WTC11 (cell line): ENCODE measurements around the gene ALAD. TPM values are rescaled to one million over a fixed set of nuclear protein-coding genes. Genes with fewer than 3 reads are reported as not detected.

ENCODE experiments used
- ATAC-seq: fragments of 200-7000 bp; cut with Tn5 transposase; 2 replicates; pipeline ENCODE4 v1.10.0; 2021; ENCODE audit warnings: mild to moderate bottlenecking, moderate library complexity
- CTCF ChIA-PET: fragments of 300-600 bp; sonication (Branson Sonifier 250); formaldehyde crosslinking; loops from one replicate; lab custom pipeline; 2021; ENCODE audit warnings: antibody characterized with exemption; lab: Charles Lee
- POLR2A ChIA-PET: fragments of 350-600 bp; sonication (Branson Sonifier 250); formaldehyde crosslinking; loops from one replicate; lab custom pipeline; 2021; ENCODE audit warnings: antibody characterized with exemption; lab: Charles Lee
- DNase-seq: peaks from one replicate; pipeline ENCODE4 v3.0.0; 2021; ENCODE audit warnings: low spot score
- H3K27ac Mint-ChIP-seq: 2 replicates; pipeline ENCODE4 v1.8.0; 2021; ENCODE audit warnings: mixed read lengths
- H3K27me3 Mint-ChIP-seq: 2 replicates; pipeline ENCODE4 v1.8.0; 2021; ENCODE audit warnings: low read depth, mild to moderate bottlenecking, moderate library complexity, mixed read lengths
- H3K36me3 Mint-ChIP-seq: 2 replicates; pipeline ENCODE4 v1.8.0; 2021; ENCODE audit warnings: mixed read lengths
- H3K4me1 Mint-ChIP-seq: 2 replicates; pipeline ENCODE4 v1.8.0; 2022; ENCODE audit warnings: mixed read lengths
- H3K4me3 Mint-ChIP-seq: 2 replicates; pipeline ENCODE4 v1.8.0; 2021; ENCODE audit warnings: mild to moderate bottlenecking, moderate library complexity, mixed read lengths
- H3K9me3 Mint-ChIP-seq: 2 replicates; pipeline ENCODE4 v1.8.0; 2021; ENCODE audit warnings: mixed read lengths
- ATF1 ChIP-seq: sonication (generic); formaldehyde crosslinking; IDR thresholded peaks from 2 replicates; pipeline ENCODE4 v1.8.1; 2023; ENCODE audit warnings: mild to moderate bottlenecking, moderate library complexity, missing genetic modification reagents
- CBFB ChIP-seq: sonication (generic); formaldehyde crosslinking; IDR thresholded peaks from 2 replicates; pipeline ENCODE4 v1.8.1; 2022; ENCODE audit warnings: mild to moderate bottlenecking, low read depth, missing genetic modification reagents
- CTCF ChIP-seq: fragments of 200-600 bp; IDR thresholded peaks from 2 replicates; pipeline ENCODE4 v1.8.0; 2022; ENCODE audit warnings: antibody characterized with exemption
- E2F4 ChIP-seq: sonication (generic); formaldehyde crosslinking; IDR thresholded peaks from 2 replicates; pipeline ENCODE4 v1.8.1; 2022; ENCODE audit warnings: low read depth, mild to moderate bottlenecking, moderate library complexity, missing genetic modification reagents, borderline replicate concordance
- E2F5 ChIP-seq: sonication (generic); formaldehyde crosslinking; IDR thresholded peaks from 2 replicates; pipeline ENCODE4 v1.8.1; 2022; ENCODE audit warnings: mild to moderate bottlenecking, moderate library complexity, missing genetic modification reagents
- FOXP1 ChIP-seq: sonication (generic); formaldehyde crosslinking; IDR thresholded peaks from 2 replicates; pipeline ENCODE4 v1.8.0; 2022; ENCODE audit warnings: missing genetic modification reagents, mild to moderate bottlenecking, moderate library complexity, borderline replicate concordance
- GABPB1 ChIP-seq: sonication (generic); formaldehyde crosslinking; IDR thresholded peaks from 2 replicates; pipeline ENCODE4 v1.8.1; 2023; ENCODE audit warnings: mild to moderate bottlenecking, missing genetic modification reagents
- HMGA2 ChIP-seq: fragments of 250-450 bp; sonication (Bioruptor Pico); IDR thresholded peaks from 2 replicates; pipeline ENCODE4 v1.4.0; 2021; ENCODE audit warnings: mild to moderate bottlenecking, moderate library complexity
- HMGXB4 ChIP-seq: sonication (generic); formaldehyde crosslinking; IDR thresholded peaks from 2 replicates; pipeline ENCODE4 v1.8.1; 2023; ENCODE audit warnings: mild to moderate bottlenecking, moderate library complexity, missing genetic modification reagents
- IRF2 ChIP-seq: sonication (generic); formaldehyde crosslinking; IDR thresholded peaks from 2 replicates; pipeline ENCODE4 v1.8.0; 2022; ENCODE audit warnings: low read depth, missing genetic modification reagents, borderline replicate concordance
- NFE2L1 ChIP-seq: sonication (generic); formaldehyde crosslinking; IDR thresholded peaks from 2 replicates; pipeline ENCODE4 v1.8.1; 2023; ENCODE audit warnings: missing genetic modification reagents
- NFYB ChIP-seq: sonication (generic); formaldehyde crosslinking; conservative IDR thresholded peaks from 2 replicates; pipeline ENCODE4 v1.8.0; 2022; ENCODE audit warnings: low read depth, missing genetic modification reagents
- NR3C1 ChIP-seq: sonication (generic); formaldehyde crosslinking; conservative IDR thresholded peaks from 2 replicates; pipeline ENCODE4 v1.8.1; 2023; ENCODE audit warnings: low read depth, mild to moderate bottlenecking, missing genetic modification reagents
- SMAD4 ChIP-seq: sonication (generic); formaldehyde crosslinking; IDR thresholded peaks from 2 replicates; pipeline ENCODE4 v1.8.0; 2022; ENCODE audit warnings: mild to moderate bottlenecking, missing genetic modification reagents
- TCF7 ChIP-seq: sonication (generic); formaldehyde crosslinking; IDR thresholded peaks from 2 replicates; pipeline ENCODE4 v1.8.0; 2022; ENCODE audit warnings: mild to moderate bottlenecking, low read depth, missing genetic modification reagents, moderate library complexity
- ZNF512 ChIP-seq: sonication (generic); formaldehyde crosslinking; IDR thresholded peaks from 2 replicates; pipeline ENCODE4 v1.8.1; 2022; ENCODE audit warnings: missing genetic modification reagents, borderline replicate concordance
- total RNA-seq: library from RNA; stranded (reverse); gene quantifications from 3 replicates; pipeline ENCODE4 v1.2.3, GENCODE V29; 2021

The ALAD gene
- total RNA-seq, 1 experiment from 2014 or later = 15.9 TPM

- TF ChIP-seq E2F4 (no peak), ZNF512 (CRISPR knock-in tag) (no peak), HMGXB4 (CRISPR knock-in tag) (no peak), ATF1 (CRISPR knock-in tag) (no peak), GABPB1 (CRISPR knock-in tag) (no peak), SMAD4 (no peak), HMGA2 (CRISPR knock-in tag) (no peak), CBFB (CRISPR knock-in tag) (no peak), E2F5 (CRISPR knock-in tag) (no peak), NFE2L1 (CRISPR knock-in tag) (no peak), TCF7 (CRISPR knock-in tag) (no peak), CTCF (no peak), NR3C1 (CRISPR knock-in tag) (no peak), IRF2 (CRISPR knock-in tag) (no peak), FOXP1 (no peak), NFYB (no peak)
- Mint-ChIP-seq H3K27ac (no peak overlapping the region), H3K4me3 (no peak overlapping the region), H3K27me3 (peaks cover 41% of the 10 kb centered on the region), H3K36me3 (no peaks in the 10 kb centered on the region), H3K4me1 (peaks cover 5% of the 10 kb centered on the region), H3K9me3 (no peaks in the 10 kb centered on the region)
- CTCF ChIA-PET = interaction anchor here (0.7 kb wide), 1 partner anchor 222 kb away, joined by 3 read pairs; no protein-coding TSS in a partner anchor
- DNase-seq = no peak
- ATAC-seq = no peak
- POLR2A ChIA-PET = interaction anchor here (0.7 kb wide), 2 partner anchors 72 to 181 kb away, joined by 4 to 6 read pairs; no protein-coding TSS in a partner anchor
Measured at GRCh38 chr9:113337714-113338113, 63.4 kb downstream of the ALAD start.

Other genes starting within 250 kb of the ALAD start
- 13.5 to 14.9 TPM (median 13.9 TPM) in 3 replicates for gene FKBP15, start 180.0 kb downstream of the ALAD start, total RNA-seq
- gene SLC31A1, start 179.7 kb downstream of the ALAD start, total RNA-seq = 41.6 to 43.9 TPM (median 43.6 TPM) in 3 replicates
- 36.9 to 39.8 TPM (median 37.0 TPM) in 3 replicates for gene CDC26, start 125.7 kb downstream of the ALAD start, total RNA-seq
- 29.0 to 32.4 TPM (median 30.4 TPM) in 3 replicates for gene PRPF4, start 125.6 kb downstream of the ALAD start, total RNA-seq
- 0.17 to 0.25 TPM (median 0.25 TPM) in 3 replicates for gene RNF183, start 97.9 kb downstream of the ALAD start, total RNA-seq
- gene WDR31, start 61.0 kb downstream of the ALAD start, total RNA-seq = 0.37 to 0.71 TPM (median 0.46 TPM) in 3 replicates
- gene BSPRY, start 51.7 kb downstream of the ALAD start, total RNA-seq = 6.4 to 8.0 TPM (median 7.2 TPM) in 3 replicates
- 15.7 to 17.2 TPM (median 16.6 TPM) in 3 replicates for gene HDHD3, start 24.3 kb downstream of the ALAD start, total RNA-seq
- 39.7 to 43.6 TPM (median 42.4 TPM) in 3 replicates for gene POLE3, start 9.4 kb upstream of the ALAD start, total RNA-seq
- 0.28 to 0.46 TPM (median 0.30 TPM) in 3 replicates for gene C9orf43, start 9.5 kb upstream of the ALAD start, total RNA-seq
- gene RGS3, start 62.4 kb upstream of the ALAD start, total RNA-seq = 15.0 to 17.2 TPM (median 16.6 TPM) in 3 replicates